Left renal pelvis (tissue), 4 donors: ENCODE measurements around the gene SLC16A3. TPM values are rescaled to one million over a fixed set of nuclear protein-coding genes. Genes with fewer than 3 reads are reported as not detected.
"Not testable (repeated sequence)": the region's sequence is repeated elsewhere in the genome, so short reads cannot be mapped to it uniquely, and the experiment has no call there.

Source experiments
- DNase-seq, 4 donors: peaks; one replicate each; pipeline ENCODE4 v3.0.0-alpha.2; 2013; ENCODE audit warnings: low read depth in 4 of 4, low spot score in 3 of 4
- polyA plus RNA-seq, 4 donors: library from polyadenylated mRNA; unstranded; fragments of 120-200 nt; gene quantifications; one replicate each; pipeline ENCODE4 v1.2.1, GENCODE V29; 2013; ENCODE audit not compliant: insufficient read length in 4 of 4

The SLC16A3 gene
- polyA plus RNA-seq, 4 donors, result 6.6 to 16.3 (median 13.0) TPM

GRCh38 chr17:82259972-82260961, 31.4 kb downstream of the SLC16A3 start:
- not testable (repeated sequence) for DNase-seq

- DNase-seq, result no peak
Observed at GRCh38 chr17:82262344-82262743, 33.5 kb downstream of the SLC16A3 start.

GRCh38 chr17:82263641-82264040, 34.8 kb downstream of the SLC16A3 start:
- no peak for DNase-seq

- DNase-seq, result no peak
Observed at GRCh38 chr17:82266142-82266541, 37.3 kb downstream of the SLC16A3 start.

DNA sequence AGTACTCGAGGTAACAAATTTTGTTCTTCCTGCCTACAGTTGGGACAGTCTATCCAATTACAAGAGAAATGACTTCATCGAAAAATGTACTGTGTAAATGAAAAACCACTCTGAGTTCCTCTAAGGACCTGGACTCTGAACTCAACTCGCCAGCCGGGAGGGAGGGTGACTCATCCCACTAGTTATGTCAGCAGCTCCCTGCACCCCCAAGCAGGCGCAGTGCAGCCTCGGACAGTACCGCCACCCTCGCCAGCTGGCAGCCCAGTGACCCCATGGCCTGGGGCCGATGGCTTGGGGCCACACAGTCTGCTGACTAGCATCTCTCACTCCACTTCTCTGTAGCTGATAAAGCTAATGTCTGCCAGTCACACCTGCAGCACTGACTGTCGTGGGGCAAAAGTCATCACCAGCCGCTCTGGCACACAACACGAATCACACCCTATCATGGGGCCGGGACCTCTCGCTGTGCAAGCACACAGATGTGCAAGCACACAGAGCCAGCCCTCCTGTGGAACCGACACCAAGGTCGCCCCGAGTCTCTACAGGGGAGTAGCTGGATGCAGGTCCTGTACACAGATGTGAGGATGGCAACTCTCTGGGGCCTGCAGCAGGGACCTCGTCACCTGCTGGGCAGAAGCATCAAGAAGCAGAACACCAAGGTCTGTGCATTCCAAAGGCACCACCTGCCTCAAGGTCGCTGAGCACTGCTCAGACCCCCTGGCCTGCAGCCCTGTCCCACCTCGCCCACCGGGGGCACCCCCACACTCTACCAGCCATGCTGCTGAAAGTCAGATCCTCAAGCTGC, 38.9 kb downstream of the SLC16A3 start:
- DNase-seq, result no peak

GRCh38 chr17:82269138-82269881, 40.5 kb downstream of the SLC16A3 start:
- DNase-seq, result no peak

DNA sequence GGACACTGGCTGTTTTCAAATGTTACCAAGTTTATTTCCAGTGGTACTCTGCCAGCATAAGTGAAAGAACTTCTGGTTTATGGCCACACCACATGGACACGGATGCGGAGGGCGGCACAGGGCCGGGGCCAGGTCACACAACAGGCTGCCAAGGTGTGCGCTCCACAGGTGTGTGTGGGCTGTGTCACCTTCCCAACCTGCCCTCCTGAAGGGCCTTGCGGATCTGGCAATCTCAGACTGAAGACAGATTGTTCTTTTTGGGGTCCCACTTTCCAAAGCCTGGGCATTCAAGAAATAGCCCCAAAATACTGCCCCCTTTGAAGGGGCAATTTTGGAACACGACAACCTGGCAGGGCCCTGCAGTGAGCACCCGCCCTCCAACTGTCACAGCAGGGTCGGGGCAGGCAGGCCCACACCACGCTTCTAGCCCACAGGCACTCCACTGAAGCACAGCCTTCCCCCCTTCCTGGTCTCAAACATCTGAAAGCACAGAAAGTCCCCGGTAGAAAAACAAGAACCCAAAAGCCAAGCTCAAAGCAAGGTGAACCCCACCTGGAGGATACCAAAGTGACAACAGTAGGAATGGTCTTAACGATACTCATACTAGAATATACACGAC, 41.1 kb downstream of the SLC16A3 start:
- no peak for DNase-seq

DNA sequence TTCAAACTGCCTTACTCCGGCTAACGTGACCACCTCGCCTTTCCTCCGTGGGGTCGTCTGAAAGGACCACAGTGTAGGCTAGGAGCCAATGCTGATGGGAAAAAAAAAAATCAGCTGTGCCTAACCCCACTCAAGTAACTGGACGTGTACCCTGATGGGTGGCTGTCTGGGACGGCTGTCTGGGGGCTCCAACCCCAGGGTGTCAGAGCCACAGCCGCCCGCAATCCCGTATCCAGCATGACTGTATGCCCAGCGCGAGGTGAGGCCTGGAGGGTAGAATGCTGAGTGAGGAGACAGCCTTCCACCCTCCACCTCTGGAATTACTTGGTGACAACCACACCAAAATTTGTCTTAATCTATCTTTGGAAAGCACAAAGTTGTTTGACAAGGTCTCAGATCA, 41.8 kb downstream of the SLC16A3 start:
- no peak for DNase-seq

- DNase-seq, result no peak
Observed at GRCh38 chr17:82271401-82271800, 42.6 kb downstream of the SLC16A3 start.

- no peak for DNase-seq
Observed at GRCh38 chr17:82272495-82273326, 43.9 kb downstream of the SLC16A3 start.

GRCh38 chr17:82273327-82274133, 44.7 kb downstream of the SLC16A3 start, which contains the start of gene CSNK1D:
TSS of gene CSNK1D (minus strand) at chr17:82273700. CDS start at chr17:82273381, 319 bp downstream.
- peak; percentile 73 to 86 (median 82) for DNase-seq

DNA sequence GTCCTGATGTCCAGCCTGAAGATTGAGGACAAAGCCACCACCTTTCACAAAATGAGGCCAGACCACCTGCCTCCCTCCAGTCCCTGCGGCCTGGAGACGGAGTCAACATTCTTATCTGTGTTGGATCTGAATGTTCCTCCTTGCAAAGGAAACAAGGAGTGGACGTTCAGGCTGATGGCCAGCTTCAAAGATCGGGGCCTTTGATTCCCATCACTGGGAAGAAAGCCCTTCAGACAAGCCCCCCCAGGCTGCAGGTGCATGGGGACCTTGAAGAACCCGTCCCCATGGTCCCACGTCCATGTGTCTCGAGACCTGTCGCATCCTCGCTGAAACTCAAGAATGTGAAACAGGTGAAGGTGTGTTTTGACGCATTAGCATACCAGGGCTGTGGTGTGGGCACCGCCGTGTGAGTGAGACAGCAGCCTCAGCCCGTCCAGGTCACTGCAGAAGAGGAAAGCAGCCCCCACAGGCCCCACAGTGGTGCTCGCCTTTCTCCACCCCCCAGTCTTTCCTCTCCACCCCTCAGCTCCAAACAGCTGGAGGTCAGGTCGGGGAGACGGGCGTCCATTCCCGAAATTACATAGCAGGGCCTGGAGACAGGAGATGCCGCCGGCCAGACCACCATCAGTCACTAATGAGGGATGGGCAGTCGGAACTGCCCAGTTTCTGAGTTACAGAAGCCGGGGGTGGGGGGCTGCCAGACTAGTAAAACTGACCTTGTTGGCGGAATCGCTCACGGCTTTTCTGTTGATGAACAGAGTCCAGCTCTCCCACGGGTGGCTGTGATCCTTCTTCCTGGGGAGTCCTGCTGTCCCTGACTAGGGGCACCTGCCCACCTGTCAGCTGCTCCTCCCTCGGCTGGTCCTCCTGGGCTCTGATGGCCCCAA, 45.5 kb downstream of the SLC16A3 start:
- no peak for DNase-seq

- DNase-seq, result no peak
Observed at GRCh38 chr17:82275326-82275725, 46.5 kb downstream of the SLC16A3 start.

DNA sequence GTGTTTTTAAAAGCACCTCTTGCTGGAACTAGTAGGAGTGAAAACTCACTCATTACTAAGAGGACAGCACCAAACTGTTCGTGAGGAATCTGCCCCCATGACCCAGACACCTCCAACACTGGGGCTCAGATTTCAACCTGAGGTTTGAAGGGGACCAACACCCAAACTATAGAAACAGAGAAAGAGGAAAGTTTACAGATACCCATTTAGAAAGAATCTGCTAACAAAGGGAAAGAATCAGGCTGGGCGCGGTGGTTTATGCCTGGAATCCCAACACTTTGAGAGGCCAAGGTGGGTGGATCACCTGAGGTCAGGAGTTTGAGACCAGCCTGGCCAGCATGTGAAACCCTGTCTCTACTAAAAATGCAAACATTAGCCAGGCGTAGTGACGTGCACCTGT, 48.1 kb downstream of the SLC16A3 start:
- no peak for DNase-seq

DNA sequence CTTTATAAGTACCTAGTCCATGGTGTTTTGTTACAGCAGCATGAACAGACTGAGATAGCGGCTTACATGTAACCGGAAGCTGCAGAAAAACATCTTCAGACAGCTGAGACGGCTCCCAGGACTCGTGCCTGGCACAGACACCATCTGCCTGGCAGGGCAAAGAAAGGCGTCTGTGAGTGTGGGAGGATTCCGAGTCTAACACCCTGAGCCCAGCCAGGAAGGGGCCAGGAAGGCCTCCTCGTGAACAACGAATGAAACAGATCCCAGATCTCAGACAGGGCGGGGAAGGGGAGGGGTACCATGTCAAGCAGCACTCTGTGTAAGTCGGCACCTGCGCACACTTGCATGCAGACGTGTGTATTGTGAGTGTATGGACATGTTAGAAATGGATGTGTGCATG, 49.0 kb downstream of the SLC16A3 start:
- no peak for DNase-seq

- no peak for DNase-seq
Observed at GRCh38 chr17:82278308-82278707, 49.5 kb downstream of the SLC16A3 start.

GRCh38 chr17:82278786-82279391, 50.0 kb downstream of the SLC16A3 start:
- DNase-seq, result no peak
